Muscle layer of colon (tissue), 2 donors: ENCODE measurements around the gene CEP192.
"Not testable (repeated sequence)": the region's sequence is repeated elsewhere in the genome, so short reads cannot be mapped to it uniquely, and the experiment has no call there.

Experiments
- H3K27ac ChIP-seq: one replicate; pipeline ENCODE4 v1.7.0; 2013; ENCODE audit warnings: low read depth, mild to moderate bottlenecking, low read length, moderate library complexity
- H3K27me3 ChIP-seq, 2 donors: one replicate each; pipeline ENCODE4 v1.7.0; 2013; ENCODE audit warnings: low read length in 2 of 2, mild to moderate bottlenecking in 2 of 2; ENCODE audit not compliant: insufficient read depth in 2 of 2, control insufficient read depth in 1 of 2
- H3K36me3 ChIP-seq: one replicate; pipeline ENCODE4 v1.7.0; 2013; ENCODE audit warnings: mild to moderate bottlenecking, low read length; ENCODE audit not compliant: insufficient read depth
- H3K4me1 ChIP-seq: one replicate; pipeline ENCODE4 v1.7.0; 2013; ENCODE audit warnings: mild to moderate bottlenecking, low read length; ENCODE audit not compliant: insufficient read depth
- H3K4me3 ChIP-seq, 2 donors: one replicate each; pipeline ENCODE4 v1.7.0; 2013; ENCODE audit warnings: low read length in 2 of 2, low read depth in 1 of 2, mild to moderate bottlenecking in 1 of 2, moderate library complexity in 1 of 2
- H3K9ac ChIP-seq: one replicate; pipeline ENCODE4 v1.7.0; 2013; ENCODE audit warnings: low read length
- H3K9me3 ChIP-seq: one replicate; pipeline ENCODE4 v1.7.0; 2013; ENCODE audit warnings: mild to moderate bottlenecking, low read length
- donor health status: abdominal sarcoma.
- donor health status: Adenocarcinoma of cecum.

The CEP192 gene

GRCh38 chr18:12968115-12968514, 23.0 kb upstream of the CEP192 start:
- H3K27me3 ChIP-seq: no peaks in the 10 kb centered on the region
- H3K4me3 ChIP-seq: no peak overlapping the region
- no peaks in the 10 kb centered on the region for H3K9me3 ChIP-seq
- H3K9ac ChIP-seq: no peak overlapping the region
- H3K4me1 ChIP-seq: no peaks in the 10 kb centered on the region
- no peak overlapping the region for H3K27ac ChIP-seq
- peaks cover 28% of the 10 kb centered on the region for H3K36me3 ChIP-seq

GRCh38 chr18:12968619-12969018, 22.5 kb upstream of the CEP192 start:
- no peak overlapping the region for H3K9ac ChIP-seq
- no peak overlapping the region for H3K27ac ChIP-seq
- H3K36me3 ChIP-seq: peaks cover 23% of the 10 kb centered on the region
- H3K4me1 ChIP-seq: no peaks in the 10 kb centered on the region
- H3K4me3 ChIP-seq: no peak overlapping the region
- H3K27me3 ChIP-seq: no peaks in the 10 kb centered on the region
- no peaks in the 10 kb centered on the region for H3K9me3 ChIP-seq

- Histone ChIP-seq H3K4me3 (no peak overlapping the region), H3K9me3 (no peaks in the 10 kb centered on the region), H3K9ac (no peak overlapping the region), H3K27ac (no peak overlapping the region), H3K27me3 (no peaks in the 10 kb centered on the region), H3K4me1 (no peaks in the 10 kb centered on the region), H3K36me3 (peaks cover 24% of the 10 kb centered on the region)
Observed at GRCh38 chr18:12973562-12974213, 17.5 kb upstream of the CEP192 start.

- Histone ChIP-seq H3K9ac (no peak overlapping the region), H3K27ac (no peak overlapping the region), H3K9me3 (no peaks in the 10 kb centered on the region), H3K27me3 (no peaks in the 10 kb centered on the region), H3K4me1 (no peaks in the 10 kb centered on the region), H3K36me3 (peaks cover 24% of the 10 kb centered on the region), H3K4me3 (no peak overlapping the region)
Observed at GRCh38 chr18:12975488-12975887, 15.7 kb upstream of the CEP192 start.

GRCh38 chr18:12976305-12976704, 14.9 kb upstream of the CEP192 start:
- Histone ChIP-seq H3K4me3 (no peak overlapping the region), H3K4me1 (no peaks in the 10 kb centered on the region), H3K27me3 (no peaks in the 10 kb centered on the region), H3K9me3 (no peaks in the 10 kb centered on the region), H3K27ac (no peak overlapping the region), H3K9ac (no peak overlapping the region), H3K36me3 (peaks cover 24% of the 10 kb centered on the region)

GRCh38 chr18:12980065-12980464, 11.1 kb upstream of the CEP192 start:
- H3K27ac ChIP-seq, H3K27me3 ChIP-seq, H3K4me3 ChIP-seq, H3K9me3 ChIP-seq, H3K4me1 ChIP-seq, H3K9ac ChIP-seq: not testable (repeated sequence)
- H3K36me3 ChIP-seq: peaks cover 11% of the 10 kb centered on the region

- Histone ChIP-seq H3K27ac (no peak overlapping the region), H3K27me3 (no peaks in the 10 kb centered on the region), H3K36me3 (peaks cover 6% of the 10 kb centered on the region), H3K9me3 (no peaks in the 10 kb centered on the region), H3K4me1 (peaks cover 24% of the 10 kb centered on the region), H3K9ac (no peak overlapping the region), H3K4me3 (no peak overlapping the region)
Observed at GRCh38 chr18:12989397-12990122, 1.6 kb upstream of the CEP192 start.

- H3K36me3 ChIP-seq: peaks cover 6% of the 10 kb centered on the region
- H3K9me3 ChIP-seq: no peaks in the 10 kb centered on the region
- no peaks in the 10 kb centered on the region for H3K27me3 ChIP-seq
- no peak overlapping the region for H3K9ac ChIP-seq
- H3K4me3 ChIP-seq: peak overlapping the region; percentile 61 to 92
- H3K27ac ChIP-seq: no peak overlapping the region
- H3K4me1 ChIP-seq: peaks cover 24% of the 10 kb centered on the region
Observed at GRCh38 chr18:12990123-12990475, 1.1 kb upstream of the CEP192 start.

- Histone ChIP-seq H3K9me3 (no peaks in the 10 kb centered on the region), H3K4me3 (peak overlapping the region; percentile 61 to 92), H3K9ac (peak overlapping the region; percentile 19), H3K27ac (peak overlapping the region; percentile 86), H3K4me1 (peaks cover 24% of the 10 kb centered on the region), H3K36me3 (peaks cover 6% of the 10 kb centered on the region), H3K27me3 (no peaks in the 10 kb centered on the region)
Observed at GRCh38 chr18:12990641-12990966, 558 bp upstream of the CEP192 start.

- Histone ChIP-seq H3K27ac (peak overlapping the region; percentile 86), H3K4me3 (peak overlapping the region; percentile 61 to 92), H3K36me3 (peaks cover 4% of the 10 kb centered on the region), H3K9me3 (no peaks in the 10 kb centered on the region), H3K27me3 (no peaks in the 10 kb centered on the region), H3K4me1 (peaks cover 24% of the 10 kb centered on the region), H3K9ac (peak overlapping the region; percentile 25)
Observed at GRCh38 chr18:12991821-12992179, 638 bp downstream of the CEP192 start.

- Histone ChIP-seq H3K27me3 (no peaks in the 10 kb centered on the region), H3K9me3 (no peaks in the 10 kb centered on the region), H3K9ac (no peak overlapping the region), H3K27ac (no peak overlapping the region), H3K36me3 (no peaks in the 10 kb centered on the region), H3K4me3 (no peak overlapping the region), H3K4me1 (peaks cover 24% of the 10 kb centered on the region)
Observed at GRCh38 chr18:12993439-12993838, 2.3 kb downstream of the CEP192 start.

- peaks cover 19% of the 10 kb centered on the region for H3K4me1 ChIP-seq
Observed at GRCh38 chr18:12995424-12995823, 4.3 kb downstream of the CEP192 start.

More at GRCh38 chr18:12995424-12995823, 4.3 kb downstream of the CEP192 start:
- Histone ChIP-seq H3K9me3 (no peaks in the 10 kb centered on the region), H3K27me3 (no peaks in the 10 kb centered on the region), H3K36me3 (no peaks in the 10 kb centered on the region), H3K27ac (no peak overlapping the region), H3K9ac (no peak overlapping the region), H3K4me3 (no peak overlapping the region)
